ENCODE data around the gene PMVK.
A peak's percentile ranks its signal among the peaks of the same experiment; 100 is the strongest.

PMVK gene

GRCh38 chr1:154945962-154946850 is 9.7 kb upstream of the PMVK start:
- no peak for DNase-seq

DNA sequence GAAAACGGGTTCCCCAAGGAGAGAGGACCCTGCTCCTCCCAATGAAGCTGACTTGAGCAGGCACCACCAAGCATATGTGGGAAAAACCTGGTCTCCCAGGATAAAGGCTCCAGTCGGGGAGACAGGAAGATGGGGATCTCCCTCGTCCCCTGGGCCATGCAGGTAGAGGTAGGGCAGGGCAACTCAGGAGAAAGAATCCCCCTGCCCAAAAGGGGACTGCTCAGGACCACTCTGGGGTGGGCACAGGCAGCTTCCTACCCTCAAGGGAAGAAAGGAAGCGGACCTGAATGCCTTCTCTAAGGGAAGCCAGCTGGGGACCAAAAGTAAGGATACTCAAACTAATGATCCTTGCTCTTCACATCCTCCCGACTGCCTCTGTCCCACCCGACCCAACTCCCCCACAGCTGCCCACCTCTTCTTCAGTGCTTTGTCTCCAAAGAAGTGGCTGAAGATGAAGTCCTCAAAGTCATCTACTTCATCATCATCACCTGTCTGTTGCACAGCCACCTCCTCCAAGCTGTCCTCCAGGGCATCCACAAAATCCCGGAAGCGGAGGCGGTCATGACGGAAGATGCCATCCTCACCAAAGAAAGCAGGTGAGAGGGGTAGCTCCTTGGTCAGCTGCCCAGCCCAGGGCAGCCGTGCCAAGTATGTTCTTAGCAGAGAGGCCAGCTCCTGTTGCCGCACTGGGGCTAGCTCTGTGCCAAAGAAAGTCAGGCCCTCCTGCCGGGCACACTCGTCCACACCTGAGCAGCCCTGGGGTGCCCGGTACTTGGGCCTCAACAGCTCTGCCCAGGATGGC is 8.8 kb upstream of the PMVK start:
- DNase-seq: no peak

DNA sequence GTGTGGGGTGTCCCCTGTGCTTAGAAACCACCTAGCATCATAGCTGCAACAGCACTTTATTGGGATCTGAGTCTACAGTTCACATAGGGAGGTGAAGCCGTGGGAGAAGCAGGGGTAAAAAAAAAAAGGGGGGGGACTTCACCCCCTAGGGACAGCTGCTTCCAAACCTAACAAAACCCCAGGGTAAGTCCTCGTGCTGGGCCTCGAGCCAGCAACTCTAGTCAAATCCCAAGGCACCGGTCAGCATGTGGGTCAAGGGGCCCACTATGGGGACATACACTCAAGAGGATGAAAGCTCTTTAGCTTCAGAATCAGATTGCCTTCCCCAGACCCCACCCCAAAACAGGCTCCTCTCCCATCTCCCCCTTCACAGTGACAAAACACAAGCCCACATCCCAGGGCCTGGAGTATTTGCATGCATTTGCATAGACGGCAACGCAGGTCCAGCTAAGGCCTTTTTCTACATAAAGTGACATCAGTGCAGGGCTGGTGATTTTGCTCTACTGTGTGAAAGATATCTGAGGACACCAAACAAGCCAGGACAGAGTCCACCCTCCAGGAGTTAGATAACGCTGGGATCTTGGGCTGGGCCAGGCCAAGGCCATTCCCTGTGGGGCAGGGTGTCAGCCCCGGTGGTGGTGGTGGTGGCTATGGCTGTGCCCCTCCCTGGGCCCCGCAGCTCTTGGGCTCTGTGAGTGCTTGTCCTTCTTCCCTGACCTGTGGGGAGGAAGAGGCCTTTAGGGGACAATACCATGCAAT is 8.1 kb upstream of the PMVK start:
- no peak for DNase-seq

DNA sequence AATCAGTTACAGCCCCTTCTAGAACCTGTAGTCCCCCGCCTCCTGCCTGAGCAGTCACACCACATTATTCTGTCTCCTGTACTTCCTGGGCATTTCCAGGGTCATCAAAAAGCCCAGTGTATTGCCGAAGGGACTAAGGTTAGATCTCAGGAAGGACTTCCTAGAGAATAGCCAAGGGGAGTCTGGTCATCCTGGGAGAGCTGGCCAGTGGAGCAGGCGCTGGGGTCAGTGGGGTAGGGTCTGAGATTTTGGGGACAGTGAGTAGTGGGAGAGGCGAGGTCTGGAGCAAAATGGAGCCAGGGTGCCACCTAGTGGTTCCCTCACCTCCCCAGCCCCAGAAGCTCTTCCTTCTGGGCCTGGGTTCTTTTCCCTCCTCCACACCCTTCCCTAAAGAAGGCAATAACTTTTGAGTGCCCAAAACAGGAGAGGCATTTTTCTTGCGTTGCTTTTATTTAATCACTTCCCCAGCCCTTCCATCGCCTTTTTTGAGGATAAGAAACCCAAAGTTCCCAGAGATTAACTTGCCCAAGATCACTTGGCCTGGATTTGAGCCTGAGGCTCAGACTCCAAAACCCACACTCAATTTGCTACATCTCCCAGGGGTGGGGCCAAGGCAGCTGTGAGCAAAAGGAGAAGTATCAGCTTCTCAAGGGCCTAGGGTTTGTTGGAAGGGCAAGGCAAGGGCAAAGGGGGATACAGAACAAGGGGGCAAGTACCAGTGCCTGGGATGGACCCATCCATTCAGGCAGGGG is 7.3 kb upstream of the PMVK start:
- peak; percentile 50 for DNase-seq

- DNase-seq: no peak
These were observed 5.0 kb upstream of the PMVK start for GRCh38 chr1:154941333-154942013.

DNA sequence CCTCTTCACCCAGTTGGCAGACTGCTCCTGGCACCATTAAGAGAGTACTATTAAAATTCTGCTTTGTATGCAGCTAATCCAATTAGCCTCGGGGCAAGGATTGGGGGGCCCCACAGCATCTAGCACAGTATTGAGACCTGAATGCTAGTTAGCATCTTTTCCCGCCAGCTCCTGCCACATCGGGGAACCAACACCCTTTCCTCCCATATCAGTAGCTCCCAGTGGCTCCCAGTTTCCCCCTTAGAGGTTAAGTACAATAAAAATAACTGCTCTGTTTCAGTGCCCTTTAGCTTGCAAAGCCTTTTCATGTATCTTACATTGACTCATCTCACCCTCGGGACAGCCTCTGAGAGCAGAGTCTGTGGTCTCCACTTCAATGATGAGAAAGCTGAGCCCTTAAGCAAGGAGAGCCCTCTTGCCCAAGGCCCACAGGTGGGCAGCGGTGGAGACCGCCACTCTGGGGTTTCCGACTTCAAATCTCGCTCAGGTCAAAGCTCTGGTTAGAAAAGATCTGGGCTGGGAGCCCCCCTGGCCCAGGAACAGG is 4.2 kb upstream of the PMVK start:
- DNase-seq: no peak

- no peak for DNase-seq
These were observed 3.7 kb upstream of the PMVK start for GRCh38 chr1:154940213-154940560.

- DNase-seq: no peak
These were observed 2.3 kb upstream of the PMVK start for GRCh38 chr1:154938604-154939399.

GRCh38 chr1:154937988-154938386 is 1.5 kb upstream of the PMVK start:
- DNase-seq: no peak

DNA sequence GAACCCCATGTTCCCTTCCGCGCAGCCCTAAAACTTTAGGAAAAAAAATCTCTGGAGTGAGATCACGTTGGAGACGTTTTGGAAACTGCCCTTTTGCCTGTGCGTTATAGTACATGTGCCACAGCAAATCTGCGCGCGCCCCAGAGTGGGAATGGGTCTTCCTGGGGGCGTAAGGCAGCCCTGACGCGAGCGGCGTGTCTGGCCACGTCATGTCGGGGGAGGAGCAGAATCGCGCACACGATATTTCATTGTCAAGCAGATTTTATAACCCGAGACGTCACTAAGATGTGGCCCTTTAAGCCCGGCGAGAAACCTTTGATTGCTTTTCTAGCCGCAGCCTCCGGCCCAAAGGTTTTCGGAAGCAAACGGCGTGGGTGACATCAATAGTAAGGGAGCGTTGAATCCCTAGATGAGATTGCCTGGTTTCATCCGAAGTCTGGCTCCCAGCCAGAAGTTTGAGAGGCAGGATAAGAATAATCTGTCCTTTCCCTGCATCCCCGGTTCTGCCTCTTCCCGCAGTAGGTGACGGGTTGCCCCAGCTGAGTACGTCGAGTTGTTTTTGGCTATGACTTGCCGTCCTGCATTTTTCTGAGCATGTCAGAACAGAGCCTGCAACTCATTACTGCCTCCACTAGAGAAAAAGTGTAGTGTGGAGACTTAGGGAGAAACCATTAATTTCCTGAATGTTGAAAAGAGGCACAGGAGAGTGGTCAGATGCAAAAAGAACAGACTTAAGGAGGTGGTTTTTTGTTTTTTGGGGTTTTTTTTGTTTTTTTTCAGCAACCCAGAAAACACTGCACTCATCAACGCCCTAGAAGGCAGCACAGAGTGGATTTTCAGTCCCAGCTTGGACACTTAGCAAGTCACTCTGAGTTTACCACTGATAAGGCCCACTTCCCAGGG is 817 bp upstream of the PMVK start:
- DNase-seq: peak; percentile 90

- no peak for DNase-seq
These were observed 567 bp downstream of the PMVK start for GRCh38 chr1:154935749-154936554.

DNA sequence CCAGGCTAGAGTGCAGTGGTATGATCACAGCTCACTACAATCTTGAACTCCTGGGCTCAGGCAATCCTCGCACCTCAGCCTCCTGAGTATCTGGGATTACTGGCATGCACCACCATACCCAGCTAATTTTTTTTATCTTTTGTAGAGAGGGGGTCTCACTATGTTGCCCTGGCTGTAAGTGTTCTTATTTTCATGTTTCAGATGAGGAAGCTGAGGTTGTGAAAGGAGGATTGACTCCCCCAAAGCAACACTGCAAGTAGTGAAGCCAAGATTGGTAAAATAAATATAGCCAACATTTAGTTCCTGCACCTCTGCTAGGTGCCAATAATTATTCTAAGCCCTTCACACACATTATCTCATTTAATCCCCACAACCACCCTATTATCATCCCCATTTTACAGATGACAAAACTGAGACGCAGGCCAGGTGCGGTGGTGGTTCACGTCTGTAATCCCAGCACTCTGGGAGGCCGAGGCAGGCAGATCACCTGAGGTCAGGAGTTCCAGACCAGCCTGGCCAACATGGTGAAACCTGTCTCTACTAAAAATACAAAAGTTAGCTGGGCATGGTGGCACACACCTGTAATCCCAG is 2.1 kb downstream of the PMVK start:
- DNase-seq: no peak

DNA sequence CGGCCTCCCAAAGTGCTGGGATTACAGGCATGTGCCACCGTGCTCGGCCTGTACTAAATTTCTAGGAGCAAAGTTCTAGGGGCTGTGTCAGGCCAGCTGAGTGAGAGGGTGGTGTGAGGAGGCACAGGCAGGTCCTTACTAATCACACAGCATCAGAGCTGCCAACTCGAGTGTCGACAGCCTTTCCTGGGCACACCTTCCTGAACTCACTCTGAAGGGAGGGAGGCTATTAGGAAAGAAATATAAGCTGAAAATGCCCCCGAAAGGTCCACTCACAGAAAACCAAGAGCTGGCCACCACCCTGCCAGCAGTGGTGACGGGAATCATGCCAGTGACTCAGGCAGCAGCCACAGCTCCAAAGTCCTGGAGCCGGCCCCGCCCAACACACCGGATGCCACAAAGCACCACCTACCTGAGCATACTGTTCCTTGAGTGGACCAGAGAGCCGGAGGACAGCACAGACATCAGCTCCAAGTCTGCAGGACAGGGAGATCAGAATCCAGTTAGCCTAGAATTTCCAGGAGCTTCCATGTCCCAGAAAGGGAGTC is 4.5 kb downstream of the PMVK start:
- DNase-seq: no peak

- DNase-seq: no peak
These were observed 10.3 kb downstream of the PMVK start for GRCh38 chr1:154926201-154926600.

GRCh38 chr1:154925335-154926170 is 11.0 kb downstream of the PMVK start:
- DNase-seq: no peak

GRCh38 chr1:154923695-154924094 is 12.8 kb downstream of the PMVK start:
- DNase-seq: no peak

GRCh38 chr1:154913273-154913672 is 23.2 kb downstream of the PMVK start:
- no peak for DNase-seq

All from activated CD4-positive, alpha-beta T cell treated with anti-CD3 and anti-CD28 coated beads, Interleukin-2, amount 50 U/mL, for 1 hour (primary cell).